ENCODE data around the gene PLIN3. TPM values are rescaled to one million over a fixed set of nuclear protein-coding genes. Genes with fewer than 3 reads are reported as not detected.
"Not testable (repeated sequence)": the region's sequence is repeated elsewhere in the genome, so short reads cannot be mapped to it uniquely, and the experiment has no call there.

PLIN3 gene
- total and polyA plus RNA-seq, 9 of the 15 experiments (the other 6 are each of a cell fraction or from before 2014, with no cell fraction given) = 7.5 to 75.6 (median 43.1) TPM

DNA sequence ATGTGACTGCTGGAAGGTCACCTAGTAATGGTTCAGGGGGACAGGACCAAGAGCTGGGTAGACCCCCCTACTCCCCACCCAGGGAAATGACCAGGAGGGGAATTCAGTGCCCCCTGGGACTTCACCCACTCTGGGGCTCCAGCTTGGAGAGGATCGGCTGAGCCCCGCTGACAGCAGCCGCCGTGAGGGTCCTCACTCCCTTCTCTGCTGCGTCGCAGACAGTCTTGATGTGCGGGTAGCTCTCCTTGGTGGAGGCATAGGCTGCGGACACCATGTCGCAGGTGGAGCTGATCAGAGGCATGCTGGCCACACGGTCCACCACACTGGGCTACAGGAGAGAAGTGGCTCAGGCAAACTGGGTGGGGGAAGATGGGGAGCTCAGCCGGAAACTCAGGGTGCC is 7.8 kb downstream of the PLIN3 start:
- Histone ChIP-seq H4K20me1 (replicated peaks; ENCODE audit: control insufficient read depth, insufficient read depth, low read length) (no peaks in the 10 kb centered on the region), H2AFZ (ENCODE audit: low read depth, low read length) (no peak overlapping the region), H3K4me2 (ENCODE audit: insufficient read depth, low read length) (no peak overlapping the region), H3K4me1 (replicated peaks in 1 of 2; ENCODE audit: control insufficient read depth in 2 of 2, insufficient read depth in 2 of 2, low read length in 2 of 2) (peaks cover 2 to 7% of the 10 kb centered on the region in 2 experiments; a peak in 2 of 5 replicates), H3K9me3 (replicated peaks; ENCODE audit: control insufficient read depth, insufficient read depth, low read depth, low read length) (no peaks in the 10 kb centered on the region), H3K9ac (ENCODE audit: insufficient read depth in 1 of 2, low read depth in 2 of 2, low read length in 2 of 2) (no peak overlapping the region), H3K27ac (ENCODE audit: extremely low read depth, low read depth, low read length) (no peak overlapping the region), H3K9me1 (ENCODE audit: control insufficient read depth, insufficient read depth, low read length) (no peaks in the 10 kb centered on the region), H3K4me3 (no peak overlapping the region), H3K36me3 (ENCODE audit: control insufficient read depth, insufficient read depth, low read length) (peaks cover 57% of the 10 kb centered on the region; the same call in 2 of the 3 replicates), H3K27me3 (ENCODE audit: control insufficient read depth in 2 of 2, insufficient read depth in 2 of 2, low read length in 2 of 2) (no peaks in the 10 kb centered on the region), H3K79me2 (ENCODE audit: control insufficient read depth, insufficient read depth, low read length) (peaks cover 3% of the 10 kb centered on the region; the same call in 2 of the 3 replicates)
- ChIA-PET CTCF (ENCODE audit: low intra/inter-chr PET ratio) (no interaction called here), POLR2A (interaction anchor here (0.6 to 1.4 kb wide), 3 partner anchors 47 to 341 kb away, joined by 3 to 5 read pairs (median 3); partner anchors contain the start of gene PLIN4)
- ATAC-seq (no peak), FAIRE-seq (no peak), DNase-seq (ENCODE audit: extremely low read depth in 1 of 4, low spot score in 3 of 4) (peak in 1 of 4 experiments; percentile 5)
- TF ChIP-seq DPF2 (IDR thresholded peaks at IDR 0.05) = no peak
- 0 out of 2 replicates have a peak, but pooled peaks have one; percentile 42 for TF ChIP-seq RBFOX2 (IDR thresholded peaks at IDR 0.05; ENCODE audit: low read depth, low read length)
- BruUV-seq (replicated peaks) = no TSS peak
- in situ Hi-C loops (cut with MboI) (no loop called here), intact Hi-C loops (cut with micrococcal nuclease) (no loop called here)
- WGBS (ENCODE audit: insufficient coverage, low coverage, missing lambda C conversion rate) = 98% methylated on average over 11 of the region's 11 CpGs

DNA sequence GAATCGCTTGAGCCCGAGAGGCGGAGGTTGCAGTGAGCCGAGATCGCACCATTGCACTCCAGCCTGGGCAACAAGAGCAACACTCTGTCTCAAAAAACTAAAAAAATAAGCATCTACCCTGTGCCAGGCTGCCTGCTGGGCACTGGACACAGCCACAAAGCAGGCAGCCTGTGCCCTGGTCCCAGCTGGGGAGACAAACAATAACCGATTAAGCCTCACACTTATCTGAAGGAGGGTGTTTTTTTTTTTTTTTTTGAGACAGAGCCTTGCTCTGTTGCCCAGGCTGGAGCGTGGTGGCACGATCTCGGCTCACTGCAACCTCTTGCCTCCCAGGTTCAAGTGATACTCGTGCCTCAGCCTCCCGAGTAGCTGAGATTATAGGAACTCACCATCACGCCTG is 11.0 kb downstream of the PLIN3 start:
- POLR2A ChIA-PET = interaction anchor here (1.7 kb wide), 1 partner anchor 8 kb away, joined by 6 read pairs; no protein-coding TSS in a partner anchor
- Histone ChIP-seq H3K4me1 (replicated peaks in 1 of 2; ENCODE audit: control insufficient read depth in 2 of 2, insufficient read depth in 2 of 2, low read length in 2 of 2) (peaks cover 0 to 15% of the 10 kb centered on the region in 2 experiments; a peak in 2 of 5 replicates), H3K36me3 (ENCODE audit: control insufficient read depth, insufficient read depth, low read length) (peaks cover 60% of the 10 kb centered on the region; the same call in 1 of the 3 replicates)
- H3K9ac ChIP-seq (ENCODE audit: insufficient read depth in 1 of 2, low read depth in 2 of 2, low read length in 2 of 2); H3K9me1 ChIP-seq (ENCODE audit: control insufficient read depth, insufficient read depth, low read length); BruUV-seq (replicated peaks); in situ Hi-C loops (cut with MboI); H3K27me3 ChIP-seq (ENCODE audit: control insufficient read depth in 2 of 2, insufficient read depth in 2 of 2, low read length in 2 of 2); H3K4me2 ChIP-seq (ENCODE audit: insufficient read depth, low read length); CTCF ChIA-PET (ENCODE audit: low intra/inter-chr PET ratio); ATAC-seq; H4K20me1 ChIP-seq (replicated peaks; ENCODE audit: control insufficient read depth, insufficient read depth, low read length); FAIRE-seq; H3K27ac ChIP-seq (ENCODE audit: extremely low read depth, low read depth, low read length); DNase-seq (ENCODE audit: extremely low read depth in 1 of 4, low spot score in 3 of 4); H3K79me2 ChIP-seq (ENCODE audit: control insufficient read depth, insufficient read depth, low read length); intact Hi-C loops (cut with micrococcal nuclease); H3K4me3 ChIP-seq; H3K9me3 ChIP-seq (replicated peaks; ENCODE audit: control insufficient read depth, insufficient read depth, low read depth, low read length); H2AFZ ChIP-seq (ENCODE audit: low read depth, low read length): not testable (repeated sequence)
- 91% methylated on average over 12 of the region's 12 CpGs for WGBS (ENCODE audit: insufficient coverage, low coverage, missing lambda C conversion rate)

DNA sequence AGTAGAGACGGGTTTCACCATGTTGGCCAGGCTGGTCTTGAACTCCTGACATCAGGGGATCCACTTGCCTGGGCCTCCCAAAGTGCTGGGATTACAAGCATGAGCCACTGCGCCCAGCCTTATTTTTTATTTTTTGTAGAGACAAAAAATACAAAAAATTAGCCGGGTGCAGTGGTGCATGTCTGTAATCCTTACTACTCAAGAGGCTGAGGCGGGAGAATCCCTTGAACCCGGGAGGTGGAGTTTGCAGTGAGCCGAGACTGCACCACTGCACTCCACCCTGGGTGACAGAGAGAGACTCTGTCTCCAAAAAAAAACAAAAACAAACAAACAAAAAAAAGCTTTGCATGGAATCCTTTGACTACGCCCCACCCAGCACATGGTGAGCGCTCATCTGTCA is 14.0 kb downstream of the PLIN3 start:
- intact Hi-C loops (cut with micrococcal nuclease); H3K9me1 ChIP-seq (ENCODE audit: control insufficient read depth, insufficient read depth, low read length); H3K9me3 ChIP-seq (replicated peaks; ENCODE audit: control insufficient read depth, insufficient read depth, low read depth, low read length); in situ Hi-C loops (cut with MboI); H3K27ac ChIP-seq (ENCODE audit: extremely low read depth, low read depth, low read length); H3K9ac ChIP-seq (ENCODE audit: insufficient read depth in 1 of 2, low read depth in 2 of 2, low read length in 2 of 2); H4K20me1 ChIP-seq (replicated peaks; ENCODE audit: control insufficient read depth, insufficient read depth, low read length); H2AFZ ChIP-seq (ENCODE audit: low read depth, low read length); CTCF ChIA-PET (ENCODE audit: low intra/inter-chr PET ratio); ATAC-seq; H3K27me3 ChIP-seq (ENCODE audit: control insufficient read depth in 2 of 2, insufficient read depth in 2 of 2, low read length in 2 of 2); H3K4me2 ChIP-seq (ENCODE audit: insufficient read depth, low read length); BruUV-seq (replicated peaks); H3K79me2 ChIP-seq (ENCODE audit: control insufficient read depth, insufficient read depth, low read length); FAIRE-seq; H3K4me3 ChIP-seq; DNase-seq (ENCODE audit: extremely low read depth in 1 of 4, low spot score in 3 of 4): not testable (repeated sequence)
- POLR2A ChIA-PET = interaction anchor here (0.8 kb wide), 1 partner anchor 9 kb away, joined by 3 read pairs; no protein-coding TSS in a partner anchor
- H3K4me1 ChIP-seq (replicated peaks in 1 of 2; ENCODE audit: control insufficient read depth in 2 of 2, insufficient read depth in 2 of 2, low read length in 2 of 2) = peaks cover 0 to 10% of the 10 kb centered on the region in 2 experiments; a peak in 2 of 5 replicates
- H3K36me3 ChIP-seq (ENCODE audit: control insufficient read depth, insufficient read depth, low read length) = peaks cover 44% of the 10 kb centered on the region; the same call in 1 of the 3 replicates
- 92% methylated on average over 7 of the region's 8 CpGs for WGBS (ENCODE audit: insufficient coverage, low coverage, missing lambda C conversion rate)

Measured in K562 (cell line).